ENCODE measurements around the gene PREPL.

- TF ChIP-seq CTCF (IDR thresholded peaks at IDR 0.05) (no peak), POLR2A (IDR thresholded peaks at IDR 0.05) (no peak)
Observed at GRCh38 chr2:44333994-44334393, 27.3 kb downstream of the PREPL start.

All from lower leg skin (tissue), 3 donors.